GM21723 (cell line): ENCODE measurements around the gene ELL.

Source experiments
- ATAC-seq: cut with Tn5 transposase; IDR thresholded peaks from one replicate; pipeline ENCODE4 v1.9.1; 2021; ENCODE audit warnings: mild to moderate bottlenecking, moderate library complexity; ENCODE audit not compliant: unreplicated experiment

The ELL gene

DNA sequence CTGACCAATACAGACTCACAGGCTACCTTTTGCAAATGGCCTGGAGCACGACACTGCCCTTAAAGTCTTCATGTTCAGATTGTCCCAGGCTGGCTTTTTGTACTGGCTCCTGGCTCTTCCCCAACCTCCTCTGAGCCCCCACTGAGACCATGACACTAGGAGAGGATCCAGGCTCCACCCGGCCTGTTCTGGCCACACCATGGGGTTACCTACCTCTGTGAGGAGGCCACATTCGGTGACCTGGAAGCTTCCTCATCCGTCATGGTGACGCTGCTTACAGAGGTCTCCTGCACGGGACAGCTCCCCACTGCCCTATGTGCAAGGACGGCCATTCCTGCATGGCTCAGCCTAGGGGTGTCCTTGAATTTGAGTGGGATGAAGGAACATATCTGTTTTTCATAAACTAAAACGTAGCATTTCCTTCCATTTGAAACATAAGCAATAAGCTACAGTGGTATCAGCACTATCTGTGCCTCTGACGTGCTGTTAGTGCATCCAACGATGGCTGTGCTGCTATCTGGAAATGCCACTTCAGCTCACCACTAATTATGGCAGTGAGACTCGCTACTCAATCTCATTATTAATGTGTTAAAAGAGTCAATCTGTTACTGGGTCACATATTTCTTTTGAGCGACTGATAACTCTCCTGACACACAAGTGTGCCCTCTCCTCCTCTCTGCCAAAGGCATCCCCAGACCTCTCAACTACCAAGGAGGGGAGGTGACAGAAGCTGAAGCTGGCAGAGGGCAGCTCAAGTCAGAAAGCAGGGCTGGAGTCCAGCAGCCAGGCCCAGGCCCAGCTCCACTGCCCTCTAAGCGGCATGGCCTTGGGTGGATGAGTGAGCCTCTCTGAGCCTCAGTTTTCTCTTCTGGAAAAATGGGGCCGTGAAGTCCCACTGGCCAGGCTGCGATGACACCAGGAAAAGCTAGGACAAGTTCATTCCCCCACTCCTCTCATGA is 29.6 kb downstream of the ELL start:
- no peak for ATAC-seq

DNA sequence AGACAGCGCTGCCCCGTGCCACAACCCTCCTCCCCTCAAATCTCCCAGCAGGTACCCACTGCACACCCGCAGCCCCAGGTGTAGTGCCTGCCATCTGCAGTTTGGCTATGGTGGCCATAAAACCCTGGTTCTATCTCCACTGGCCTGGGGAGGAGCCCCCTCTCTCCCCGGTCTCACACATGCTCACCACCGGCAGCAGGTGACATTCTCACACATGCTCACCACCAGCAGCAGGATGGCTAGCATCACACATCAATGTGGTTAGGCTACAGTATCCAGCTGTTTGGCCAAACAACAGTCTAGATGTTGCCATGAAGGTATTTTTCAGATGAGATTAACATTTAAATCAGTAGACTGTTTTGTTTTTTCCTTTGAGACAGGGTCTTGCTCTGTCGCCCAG is 31.1 kb downstream of the ELL start:
- no peak for ATAC-seq

DNA sequence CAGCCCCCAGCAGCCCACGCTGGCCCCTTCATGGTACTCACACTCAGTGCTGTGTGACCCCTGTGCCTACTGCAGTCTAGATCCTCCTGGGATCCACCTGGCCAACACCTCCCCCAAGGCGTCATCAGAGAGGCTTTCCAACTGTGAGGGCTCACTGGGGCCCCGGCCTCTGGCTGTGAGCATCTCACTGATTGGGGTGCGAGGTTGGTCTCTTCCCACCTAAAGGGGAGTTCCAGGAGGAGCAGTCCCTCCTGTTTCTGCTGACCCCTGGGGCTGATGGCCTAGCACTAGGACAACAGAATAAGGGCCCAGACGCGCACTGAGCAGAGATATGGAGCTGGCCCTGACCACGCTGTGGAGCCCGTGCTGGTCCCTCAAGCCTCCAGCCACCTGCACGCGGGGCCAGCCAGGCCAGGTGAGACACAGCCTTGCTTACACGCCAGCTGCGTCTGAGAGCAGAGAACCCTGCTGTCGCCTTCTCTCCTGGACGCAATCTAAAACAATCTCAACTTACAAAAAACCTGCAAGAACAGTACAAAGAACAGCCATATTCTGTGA is 32.2 kb downstream of the ELL start:
- no peak for ATAC-seq

DNA sequence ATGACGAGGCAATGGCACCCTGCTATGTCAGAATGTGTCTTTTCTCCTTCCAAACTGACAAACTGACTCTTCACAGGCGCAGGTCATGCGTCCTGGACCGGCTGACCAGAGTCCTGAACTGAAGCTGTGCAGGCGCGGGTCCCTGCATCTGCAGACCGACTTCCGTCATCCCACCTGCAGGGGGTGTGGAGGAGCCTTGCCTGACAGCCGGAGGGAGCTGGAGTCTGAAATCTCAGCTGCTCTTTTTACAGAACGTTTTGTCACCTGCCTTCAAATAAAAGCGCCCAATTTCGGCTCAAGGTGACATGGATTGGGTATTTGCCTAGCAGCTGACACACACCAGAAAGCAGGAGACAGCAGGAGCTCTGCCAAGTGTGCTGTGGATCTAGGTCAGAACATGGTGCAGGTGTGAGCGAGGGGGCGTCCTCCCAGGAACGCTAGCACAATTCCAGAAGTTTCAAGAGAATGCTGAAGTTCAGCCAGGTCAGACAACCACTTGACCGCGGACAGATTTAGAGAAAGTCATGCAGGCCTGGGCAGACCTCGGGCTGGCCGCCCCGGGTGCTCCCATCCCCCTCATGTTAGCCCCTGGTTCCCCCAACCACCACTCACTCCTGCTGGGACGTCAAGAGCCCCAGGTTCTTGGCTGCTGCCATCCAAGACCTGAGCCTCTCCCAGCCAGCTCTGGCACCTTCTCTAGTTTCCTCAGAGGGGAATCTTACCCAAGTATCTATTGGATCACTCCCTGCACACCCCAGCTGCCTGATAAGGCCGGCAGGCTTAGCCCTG is 32.8 kb downstream of the ELL start:
- no peak for ATAC-seq

DNA sequence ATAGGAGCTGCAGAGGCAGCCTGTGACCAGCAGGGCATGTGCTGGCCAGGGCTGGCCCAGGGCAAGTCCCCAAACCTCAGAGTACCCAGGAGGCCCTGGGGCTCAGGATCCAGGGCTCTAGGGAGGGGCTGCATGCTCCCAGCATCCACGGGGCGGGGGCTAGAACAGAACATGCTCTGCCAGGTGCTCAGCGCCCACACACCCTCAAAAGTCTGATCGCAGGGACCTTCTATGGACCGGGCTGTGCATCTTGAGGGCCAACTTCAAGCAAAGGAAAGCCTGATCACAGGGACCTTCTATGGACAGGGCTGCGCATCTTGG is 33.5 kb downstream of the ELL start:
- no peak for ATAC-seq

DNA sequence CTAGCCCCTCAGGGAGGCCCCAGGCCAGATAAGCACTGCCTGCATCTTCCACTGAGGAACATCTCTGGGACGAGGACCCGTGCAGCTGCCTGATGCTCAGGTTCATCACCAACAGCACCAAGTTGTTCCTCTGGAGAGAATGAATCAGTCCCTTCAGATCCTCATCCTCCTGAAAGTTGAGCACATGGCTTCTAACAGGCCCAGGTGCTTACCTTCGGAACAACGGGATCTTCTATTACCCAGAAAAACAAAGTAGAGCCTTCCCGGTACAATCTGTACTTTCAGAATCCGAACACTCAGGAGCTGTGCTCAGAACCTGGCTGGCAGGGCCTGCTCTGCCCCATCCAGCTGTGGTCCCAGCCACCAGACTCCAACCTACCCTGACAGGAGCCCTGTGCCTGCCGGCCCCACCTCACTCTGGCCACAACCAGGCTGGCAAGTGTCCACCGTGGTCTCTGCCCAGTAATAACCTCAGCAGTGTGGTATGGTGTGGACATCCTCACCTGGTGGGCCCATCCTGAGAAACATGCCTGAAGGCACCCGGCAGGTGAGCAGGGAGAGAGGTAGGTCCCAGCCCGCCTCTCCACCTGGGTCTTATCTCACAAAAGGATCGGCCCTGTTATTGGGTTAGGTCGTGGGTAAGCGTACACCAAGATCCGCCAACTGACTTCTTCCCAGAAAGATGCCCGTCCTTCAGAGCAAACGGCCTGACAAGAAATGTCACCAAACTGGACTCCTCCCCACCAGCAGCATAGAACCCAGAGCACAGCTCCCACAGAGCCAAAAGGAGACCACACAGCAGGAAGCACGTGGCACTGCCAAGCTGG is 34.1 kb downstream of the ELL start:
- ATAC-seq: no peak

DNA sequence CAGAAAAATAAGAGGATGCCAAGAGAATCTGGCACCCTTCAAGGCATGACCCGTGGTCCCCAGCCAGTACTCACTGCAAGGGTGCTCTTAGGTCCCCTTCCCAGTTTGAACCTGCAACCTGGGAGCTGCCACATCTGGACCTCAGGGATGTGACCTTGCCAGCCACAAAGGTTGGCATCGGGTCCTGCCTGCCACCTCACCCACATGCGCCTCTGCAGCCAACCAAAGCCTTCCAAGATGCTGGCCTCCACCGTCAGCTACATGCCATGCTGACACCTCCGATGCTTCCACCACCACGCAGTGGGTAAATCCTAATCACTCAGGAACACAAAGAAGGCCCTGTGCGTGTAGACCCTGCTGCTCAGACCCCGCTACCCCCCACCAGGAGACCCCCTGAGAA is 35.1 kb downstream of the ELL start:
- no peak for ATAC-seq

DNA sequence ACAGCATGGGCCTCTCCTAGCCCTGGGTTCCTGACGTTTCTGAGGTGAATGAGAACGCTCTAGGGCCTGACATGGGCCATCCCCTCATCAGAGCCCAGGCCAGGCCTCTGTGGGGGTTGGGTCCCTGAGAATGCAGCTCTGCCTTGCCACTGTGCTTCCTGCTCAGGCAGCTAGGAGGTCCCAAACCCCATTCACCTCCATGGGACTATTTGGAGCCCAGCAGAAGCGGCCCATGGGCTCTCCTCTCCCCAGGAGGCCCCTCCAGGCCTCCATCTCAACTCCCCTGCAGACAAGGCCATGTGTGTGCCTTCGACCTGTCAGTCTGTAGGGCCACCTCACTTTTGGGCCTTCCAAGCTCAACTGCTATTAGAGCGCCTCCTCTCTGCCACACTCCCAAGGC is 36.9 kb downstream of the ELL start:
- ATAC-seq: no peak

DNA sequence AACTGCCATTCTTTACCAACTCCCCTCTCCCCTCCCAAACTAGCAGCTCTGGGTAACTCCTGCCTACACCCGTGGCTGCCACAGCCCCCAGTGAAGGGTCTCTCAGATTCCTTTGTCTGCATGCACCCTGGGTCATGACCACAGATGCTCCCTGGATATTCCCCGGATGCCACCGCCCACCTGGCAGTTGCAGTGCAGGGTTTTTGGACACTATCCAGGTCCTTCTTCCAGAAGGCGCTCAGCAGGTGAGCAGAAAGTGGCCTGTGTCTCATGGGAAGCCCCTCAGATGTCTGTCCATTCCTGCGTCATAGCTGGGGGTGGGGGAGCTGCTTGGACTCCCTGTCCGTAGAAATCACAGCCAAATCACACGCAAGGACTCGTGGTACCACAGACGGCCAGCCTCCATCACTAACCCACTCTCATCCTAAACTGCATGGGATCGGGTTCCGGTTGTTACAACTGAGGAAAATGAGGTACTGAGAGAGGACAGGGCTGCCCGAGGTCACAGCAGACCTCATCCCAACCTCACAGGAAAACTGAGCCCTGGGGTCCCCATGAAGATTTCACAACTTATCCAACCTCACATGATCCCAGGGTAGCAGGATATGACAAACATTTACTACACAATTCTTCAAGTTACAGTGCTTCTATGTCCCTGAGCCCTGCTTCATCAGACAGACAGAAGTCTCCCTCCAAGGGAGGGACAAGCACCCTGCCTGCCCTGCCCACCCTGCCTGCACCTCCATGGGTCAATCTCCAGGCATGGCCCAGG is 38.6 kb downstream of the ELL start:
- no peak for ATAC-seq

DNA sequence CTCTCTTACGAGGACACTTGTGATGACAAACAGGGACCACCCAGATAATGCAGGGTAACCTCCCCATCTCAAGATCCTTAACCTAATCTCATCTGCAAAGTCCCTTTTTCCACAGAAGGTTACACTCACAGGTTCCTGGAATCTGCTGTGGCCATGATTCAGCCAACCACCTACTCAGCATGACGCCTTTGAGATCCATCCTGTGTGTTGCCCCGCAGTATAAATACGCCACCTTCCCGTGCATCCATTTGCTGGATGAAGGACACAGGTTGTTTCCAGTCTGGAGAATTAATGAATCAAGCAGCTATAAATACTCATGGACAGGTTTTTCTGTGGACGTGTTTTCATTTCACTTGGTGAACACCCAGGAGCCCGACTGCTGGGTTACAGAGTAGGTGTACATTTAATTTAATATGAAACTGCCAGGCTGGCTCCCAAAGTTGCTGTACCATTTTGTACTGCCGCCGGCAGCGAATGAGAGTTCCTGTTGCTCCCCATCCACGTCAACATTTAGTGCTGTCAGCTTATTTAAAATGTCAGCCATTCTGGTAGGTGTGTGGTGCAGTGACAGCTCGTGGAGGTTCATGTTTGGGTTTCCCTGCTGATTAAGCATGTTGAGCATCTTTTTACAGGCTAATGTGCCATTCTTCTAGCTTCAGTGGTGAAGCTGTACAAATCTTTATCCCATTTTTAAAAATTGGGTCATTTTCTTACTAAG is 40.2 kb downstream of the ELL start:
- ATAC-seq: no peak

DNA sequence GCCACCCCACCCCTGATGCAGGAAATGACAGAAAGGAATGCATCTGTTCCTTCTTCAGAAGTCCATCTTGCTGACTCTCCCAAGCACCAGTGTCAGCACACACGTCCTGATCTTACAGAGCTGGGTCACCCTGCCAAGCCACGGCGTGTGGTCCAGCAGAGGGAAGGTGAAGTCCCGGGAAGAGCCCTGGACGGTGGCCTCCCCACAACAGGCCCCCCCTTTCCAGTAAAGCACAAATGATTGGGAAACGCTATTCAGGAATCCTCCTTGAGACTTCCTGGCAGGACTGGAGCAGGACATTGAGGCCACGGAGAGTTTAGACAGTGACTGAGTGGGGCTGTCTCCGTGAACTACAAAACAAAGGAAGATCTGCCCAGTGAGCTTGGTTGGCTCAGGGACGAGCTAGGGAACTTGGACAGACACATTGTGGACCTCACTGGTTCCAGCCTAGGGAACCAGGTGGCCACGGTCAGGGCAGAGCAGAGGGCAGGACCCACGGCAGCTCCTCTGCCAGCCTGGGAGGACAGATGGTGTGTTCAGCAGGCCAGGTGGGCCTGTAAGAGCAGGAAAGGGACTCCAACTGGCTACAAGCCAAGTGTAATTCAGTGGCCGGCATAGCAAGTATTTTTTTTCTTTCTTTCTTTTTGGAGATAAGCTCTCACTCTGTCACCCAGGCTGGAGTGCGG is 41.7 kb downstream of the ELL start:
- no peak for ATAC-seq

DNA sequence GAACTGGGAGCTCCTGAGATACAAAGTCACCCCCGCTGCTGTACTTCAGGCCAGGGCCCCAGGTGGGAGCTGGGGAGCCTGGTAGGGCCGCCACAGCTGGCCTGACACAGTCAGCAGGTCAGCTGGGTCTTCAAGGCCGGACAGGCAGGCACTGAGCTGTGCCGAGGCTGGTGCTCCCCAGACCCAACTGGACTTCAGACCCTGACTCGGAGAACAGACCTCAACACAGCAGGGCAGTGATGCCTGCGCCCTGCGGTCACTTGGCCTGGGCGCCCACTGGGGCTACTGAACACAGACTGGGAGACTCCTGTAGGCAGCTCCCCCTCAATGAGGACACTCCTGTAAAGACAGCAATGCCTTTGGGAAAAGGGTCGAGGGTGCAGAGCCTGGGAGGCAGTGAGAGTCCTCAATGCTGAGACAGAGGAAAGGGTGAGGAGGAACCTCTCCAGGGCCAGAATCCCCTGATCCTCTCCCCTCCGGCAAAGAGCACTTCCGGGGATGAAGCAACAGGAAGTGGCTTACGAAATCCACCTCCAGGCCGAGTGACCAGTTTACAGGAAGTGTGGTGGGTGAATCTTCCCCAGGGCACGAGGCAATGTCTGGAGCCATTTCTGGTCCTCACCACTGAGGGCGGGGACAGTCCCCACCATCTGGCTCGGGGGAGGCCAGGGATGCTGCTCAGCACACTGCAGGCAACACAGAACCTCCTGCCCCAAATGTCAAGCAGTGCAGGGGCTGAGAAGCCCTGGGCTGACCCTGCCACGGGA is 43.1 kb downstream of the ELL start:
- ATAC-seq: peak; percentile 80

DNA sequence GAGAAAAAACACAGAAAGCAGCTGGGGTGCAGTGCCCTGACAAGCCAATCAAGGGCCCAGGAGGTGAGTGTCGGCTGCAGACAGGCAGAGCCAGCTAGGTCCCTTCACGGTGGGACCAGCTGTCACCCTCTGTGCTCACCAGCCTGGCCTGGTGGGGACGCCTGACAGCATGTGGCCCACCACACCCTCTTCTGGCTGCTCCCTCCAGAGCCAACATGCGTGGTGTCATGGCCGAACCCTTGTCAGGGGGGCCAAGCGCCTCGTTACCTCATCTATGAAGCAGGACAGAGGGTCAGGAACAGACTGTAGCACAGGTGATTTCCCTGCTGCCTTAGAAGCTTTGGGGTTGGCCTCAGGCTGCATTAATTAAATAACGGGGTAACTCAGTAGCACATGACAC is 43.9 kb downstream of the ELL start:
- no peak for ATAC-seq

DNA sequence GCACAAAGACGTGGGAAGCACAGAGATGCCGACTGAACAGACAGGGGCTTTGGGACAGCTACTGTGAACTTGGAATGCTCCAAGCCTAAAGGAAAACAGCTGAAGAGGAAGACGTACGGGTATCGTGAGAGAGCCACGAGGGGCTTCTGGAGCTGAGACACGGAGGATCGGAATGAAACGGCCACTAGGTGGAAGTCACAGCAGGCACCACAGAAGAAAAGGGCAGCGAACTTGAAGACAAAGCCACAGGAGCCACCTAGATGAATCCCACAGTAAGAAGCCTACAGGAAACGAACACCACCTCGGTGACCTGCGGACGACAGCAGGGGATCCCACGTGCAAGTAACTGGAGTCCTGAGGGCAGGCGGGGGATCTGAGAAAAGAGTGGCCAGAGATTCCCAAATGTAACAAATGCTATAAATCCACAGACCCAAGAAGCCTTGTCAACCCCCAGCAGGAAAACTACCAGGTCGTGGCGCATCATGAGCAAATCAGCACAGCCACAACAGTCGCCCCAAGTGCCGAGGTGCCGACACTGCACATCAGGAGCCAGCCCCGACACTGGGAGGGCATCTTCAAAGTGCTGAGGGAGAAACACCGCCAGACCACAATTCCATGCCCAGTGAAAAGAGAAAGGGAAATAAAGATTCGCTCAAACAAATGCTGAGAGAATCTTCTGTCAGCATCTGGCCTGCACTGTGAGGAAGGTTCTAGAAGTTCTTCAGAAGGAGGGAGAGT is 44.7 kb downstream of the ELL start:
- ATAC-seq: no peak

DNA sequence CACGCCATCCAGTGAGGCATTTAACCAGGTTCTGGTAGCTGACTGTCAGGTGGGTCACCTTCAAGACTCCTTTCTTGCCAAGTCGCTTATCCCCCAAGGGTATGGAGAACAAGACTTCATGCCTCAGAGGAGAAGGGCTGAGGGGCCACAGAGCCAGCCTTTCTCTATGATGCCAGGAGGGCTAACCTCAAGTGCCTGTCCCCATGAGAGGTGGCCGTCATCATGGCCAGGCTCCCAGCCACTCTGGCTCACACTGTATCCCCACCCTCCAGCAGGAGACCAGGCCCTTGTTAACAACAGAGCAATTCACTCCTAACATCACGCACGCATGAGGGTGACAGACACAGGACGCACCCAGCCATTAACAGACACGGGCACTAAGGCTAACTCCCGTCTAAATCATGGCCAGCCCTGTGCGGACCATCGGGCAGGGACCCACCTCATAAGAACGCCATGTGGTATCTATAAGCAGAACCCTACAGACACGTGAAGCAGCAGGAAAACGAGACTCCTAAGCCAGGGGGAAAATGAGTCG is 45.3 kb downstream of the ELL start:
- ATAC-seq: no peak

DNA sequence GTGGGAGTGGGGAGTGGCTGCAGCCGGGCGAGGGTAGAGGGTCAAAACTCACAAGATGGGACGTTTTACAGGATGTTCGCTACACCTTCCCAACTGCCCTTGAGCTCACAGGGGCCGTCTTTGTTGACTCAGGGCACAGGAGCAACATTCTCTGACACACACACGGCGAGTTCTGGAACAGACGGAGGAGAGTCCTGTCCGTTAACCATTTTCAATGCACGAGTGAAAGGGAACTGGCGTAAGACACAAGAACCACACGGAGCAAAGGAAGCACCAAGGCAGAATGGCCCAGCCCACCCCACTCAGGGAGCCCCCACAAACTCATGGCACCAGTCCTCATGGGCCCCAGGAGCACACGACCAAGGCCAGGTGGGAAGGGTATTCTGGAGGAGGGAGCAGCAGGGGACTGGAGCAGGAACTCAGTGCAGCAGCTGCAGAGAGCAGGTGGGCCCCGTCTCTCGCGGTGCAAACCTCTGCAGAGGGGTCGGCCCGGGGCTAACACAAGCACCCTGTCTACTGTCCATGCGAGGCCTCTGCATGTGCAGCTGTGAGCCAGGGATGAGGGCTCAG is 46.0 kb downstream of the ELL start:
- no peak for ATAC-seq

DNA sequence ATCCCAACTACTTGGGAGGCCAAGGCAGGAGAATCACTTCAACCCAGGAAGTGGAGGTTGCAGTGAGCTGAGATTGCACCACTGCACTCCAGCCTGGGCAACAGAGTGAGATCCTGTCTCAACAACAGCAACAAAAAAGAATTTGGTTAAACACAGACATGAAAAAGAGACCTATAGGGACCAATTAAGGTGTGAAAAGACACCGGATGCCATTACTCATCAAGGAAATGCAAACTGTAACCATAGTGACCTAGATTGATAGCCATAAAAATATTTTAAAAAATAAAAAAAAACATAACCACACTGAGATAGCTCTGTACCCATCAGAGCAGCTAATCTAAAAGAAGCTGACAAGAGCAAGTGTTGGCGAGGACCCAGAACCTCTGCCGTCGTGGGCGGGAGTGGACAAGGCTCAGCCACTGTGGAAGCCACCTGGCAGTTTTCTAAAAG is 46.8 kb downstream of the ELL start:
- no peak for ATAC-seq
